ENCODE data around the gene STX10. TPM values are rescaled to one million over a fixed set of nuclear protein-coding genes. Genes with fewer than 3 reads are reported as not detected.
"Not testable (repeated sequence)": the region's sequence is repeated elsewhere in the genome, so short reads cannot be mapped to it uniquely, and the experiment has no call there.

The STX10 gene
- total RNA-seq, 5 donors from 2014 or later (not counting 1 experiment from before 2014, with no cell fraction given) = 43.8 to 89.6 (median 67.3) TPM

DNA sequence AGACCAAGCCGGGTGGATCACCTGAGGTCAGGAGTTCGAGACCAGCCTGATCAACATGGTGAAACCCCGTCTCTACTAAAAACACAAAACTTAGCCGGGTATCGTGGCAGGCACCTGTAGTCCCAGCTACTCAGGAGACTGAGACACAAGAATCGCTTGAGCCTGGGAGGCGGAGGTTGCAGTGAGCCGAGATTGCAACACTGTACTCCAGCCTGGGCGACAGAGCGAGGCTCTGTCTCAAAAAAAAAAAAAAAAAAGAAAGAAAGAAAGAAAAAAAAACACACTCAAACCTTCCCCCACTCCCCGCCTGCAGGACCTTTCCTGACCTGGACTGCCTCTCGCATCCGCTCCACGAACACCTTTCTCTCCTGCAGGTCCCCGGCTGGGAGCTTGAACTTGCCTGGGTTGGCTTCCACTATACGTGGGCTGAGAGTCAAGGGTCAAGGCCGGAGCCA is 975 bp downstream of the STX10 start:
- H3K4me1 Mint-ChIP-seq = peaks cover 15 to 38% (median 28%) of the 10 kb centered on the region in 3 donors
- not testable (repeated sequence) for H3K27me3 Mint-ChIP-seq

DNA sequence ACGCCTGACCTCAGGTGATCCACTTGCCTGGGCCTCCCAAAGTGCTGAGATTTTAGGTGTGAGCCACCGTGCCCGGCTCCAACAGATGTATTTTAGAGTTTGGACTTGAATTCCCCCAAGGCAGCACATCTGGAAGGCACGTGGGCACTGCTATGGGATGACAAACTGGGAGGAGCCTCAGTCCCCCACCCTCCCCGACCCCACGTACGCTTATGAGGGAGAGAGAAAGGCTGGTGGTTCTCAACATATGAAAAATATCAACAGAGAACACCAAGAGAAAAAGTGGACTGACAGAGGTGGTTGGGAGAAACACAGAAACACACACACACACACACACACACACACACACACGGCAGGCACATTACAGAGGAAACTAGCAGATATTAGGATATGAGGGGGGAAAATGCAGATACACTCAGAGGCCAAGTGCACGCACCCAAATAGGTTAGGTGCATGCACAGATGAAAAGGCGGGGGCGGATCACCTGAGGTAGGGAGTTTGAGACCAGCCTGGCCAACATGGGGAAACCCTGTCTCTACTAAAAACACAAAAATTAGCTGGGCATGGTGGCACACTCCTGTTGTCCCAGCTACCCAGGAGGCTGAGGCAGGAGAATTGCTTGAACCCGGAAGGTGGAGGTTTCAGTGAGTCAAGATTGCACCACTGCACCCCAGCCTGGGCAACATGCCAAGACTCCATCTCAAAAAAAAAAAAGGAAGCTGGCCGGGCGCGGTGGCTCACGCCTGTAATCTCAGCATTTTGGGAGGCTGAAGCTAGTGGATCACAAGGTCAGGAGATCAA is 3.2 kb downstream of the STX10 start:
- no peak overlapping the region for H3K4me3 ChIP-seq (ENCODE audit: control insufficient read depth in 1 of 2, extremely low read depth in 1 of 2, low read length in 1 of 2)
- H3K27ac ChIP-seq (ENCODE audit: low read length) = no peak overlapping the region
- no peaks in the 10 kb centered on the region for H3K9me3 Mint-ChIP-seq
- H3K4me1 Mint-ChIP-seq = peaks cover 15 to 29% (median 25%) of the 10 kb centered on the region in 3 donors
- H3K9me3 ChIP-seq = no peaks in the 10 kb centered on the region
- peak overlapping the region in 1 of 3 donors; percentile 6 for H3K4me3 Mint-ChIP-seq
- POLR2A ChIA-PET = no interaction called here
- peaks cover 9 to 10% of the 10 kb centered on the region in 2 donors for H3K36me3 ChIP-seq (ENCODE audit: control insufficient read depth in 2 of 2, extremely low read depth in 1 of 2, insufficient read depth in 1 of 2, low read length in 1 of 2)
- H3K36me3 Mint-ChIP-seq = peaks cover 5% of the 10 kb centered on the region
- ATAC-seq (replicated peaks in 1 of 4) = no peak
- no peaks in the 10 kb centered on the region for H3K27me3 ChIP-seq (replicated peaks in 1 of 2; ENCODE audit: control insufficient read depth in 2 of 2, extremely low read depth in 1 of 2, insufficient read depth in 2 of 2, low read length in 1 of 2)
- WGBS (ENCODE audit: insufficient coverage) = 90% methylated on average over 2 of the region's 16 CpGs
- CTCF ChIA-PET = no interaction called here
- no peaks in the 10 kb centered on the region for H3K27me3 Mint-ChIP-seq
- peaks cover 3 to 36% of the 10 kb centered on the region in 2 experiments for H3K4me1 ChIP-seq (ENCODE audit: control insufficient read depth in 1 of 2, extremely low read depth in 1 of 2, insufficient read depth in 2 of 2, low read length in 2 of 2)
- no peak overlapping the region for H3K27ac Mint-ChIP-seq
- DNase-seq = peak in 1 of 35 experiments; percentile 17

More for the DNA sequence above, 975 bp downstream of the STX10 start:
- Histone ChIP-seq H3K4me1 (ENCODE audit: control insufficient read depth in 1 of 2, extremely low read depth in 1 of 2, insufficient read depth in 2 of 2, low read length in 2 of 2) (peaks cover 3 to 44% of the 10 kb centered on the region in 2 experiments), H3K36me3 (ENCODE audit: control insufficient read depth in 2 of 2, extremely low read depth in 1 of 2, insufficient read depth in 1 of 2, low read length in 1 of 2) (peaks cover 10 to 15% of the 10 kb centered on the region in 2 donors), H3K4me3 (ENCODE audit: control insufficient read depth in 1 of 2, extremely low read depth in 1 of 2, low read length in 1 of 2) (peak overlapping the region; percentile 70 to 99)
- ATAC-seq (replicated peaks in 1 of 4); H3K9me3 ChIP-seq; H3K9me3 Mint-ChIP-seq; POLR2A ChIA-PET; H3K27me3 ChIP-seq (replicated peaks in 1 of 2; ENCODE audit: control insufficient read depth in 2 of 2, extremely low read depth in 1 of 2, insufficient read depth in 2 of 2, low read length in 1 of 2); H3K27ac ChIP-seq (ENCODE audit: low read length): not testable (repeated sequence)
- CTCF ChIA-PET = interaction anchor here in 1 of 2 donors (0.6 to 1.8 kb wide), 4 partner anchors 19 to 986 kb away, joined by 3 to 5 read pairs (median 4); partner anchors contain the start of gene ZNF136
- DNase-seq = peak in 1 of 35 experiments; percentile 22
- Mint-ChIP-seq H3K36me3 (peaks cover 10% of the 10 kb centered on the region), H3K4me3 (peak overlapping the region; percentile 80 to 99 (median 98)), H3K27ac (peak overlapping the region; percentile 63 to 71)
- WGBS (ENCODE audit: insufficient coverage) = 43% methylated on average over 10 of the region's 17 CpGs

DNA sequence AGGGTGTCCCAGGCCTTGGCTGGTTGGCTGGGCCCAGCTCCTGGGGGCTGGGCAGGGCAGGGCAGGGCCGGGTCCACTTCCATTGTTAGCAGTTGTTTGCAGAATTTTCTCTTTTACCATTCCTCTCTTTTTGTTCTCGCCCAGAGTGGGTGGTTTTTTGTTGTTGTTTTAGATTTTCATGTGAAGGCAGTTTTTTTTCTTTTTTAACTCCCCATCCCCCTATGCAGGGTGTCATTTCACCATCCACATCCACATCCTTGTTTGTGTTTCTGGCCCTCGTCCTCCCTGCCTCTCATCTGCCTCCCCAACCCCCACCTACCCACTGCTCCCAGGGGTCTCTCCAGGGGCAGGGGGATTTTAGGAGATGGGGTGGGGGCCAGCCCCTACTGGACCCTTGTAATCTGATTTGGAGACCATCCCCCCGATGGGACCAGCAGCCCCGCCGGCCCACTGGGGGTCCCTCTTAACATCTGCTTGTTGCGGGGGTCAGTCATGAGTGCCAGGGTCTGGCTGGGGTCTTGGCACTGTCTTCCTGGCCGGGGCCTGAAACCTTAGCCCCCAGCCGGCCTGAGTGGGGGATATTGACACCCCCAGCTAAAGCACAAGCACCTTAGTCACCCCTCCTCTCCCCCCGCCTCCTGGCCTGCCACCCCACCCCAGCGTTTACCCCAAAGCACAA is 10.4 kb downstream of the STX10 start:
- Histone ChIP-seq H3K36me3 (ENCODE audit: control insufficient read depth in 2 of 2, extremely low read depth in 1 of 2, insufficient read depth in 1 of 2, low read length in 1 of 2) (peaks cover 26 to 42% of the 10 kb centered on the region in 2 donors), H3K27me3 (replicated peaks in 1 of 2; ENCODE audit: control insufficient read depth in 2 of 2, extremely low read depth in 1 of 2, insufficient read depth in 2 of 2, low read length in 1 of 2) (no peaks in the 10 kb centered on the region)

DNA sequence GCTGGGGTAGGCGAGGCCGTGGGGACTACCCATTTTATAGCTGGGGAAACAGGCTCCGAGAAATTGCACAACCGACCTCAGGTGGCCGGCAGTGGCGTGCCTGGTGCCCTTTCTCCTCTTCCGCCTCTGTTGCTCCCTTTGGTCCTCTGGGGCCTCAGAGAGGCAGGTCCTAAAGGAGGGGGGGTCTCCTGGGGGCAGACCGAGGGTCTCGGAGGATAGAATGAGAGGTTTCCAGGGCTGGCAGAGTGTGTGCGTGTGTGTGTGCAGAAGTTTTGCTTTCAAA is 11.3 kb downstream of the STX10 start:
- Histone ChIP-seq H3K4me1 (ENCODE audit: control insufficient read depth in 1 of 2, extremely low read depth in 1 of 2, insufficient read depth in 2 of 2, low read length in 2 of 2) (no peaks in the 10 kb centered on the region), H3K27ac (ENCODE audit: low read length) (no peak overlapping the region), H3K9me3 (no peaks in the 10 kb centered on the region), H3K36me3 (ENCODE audit: control insufficient read depth in 2 of 2, extremely low read depth in 1 of 2, insufficient read depth in 1 of 2, low read length in 1 of 2) (peaks cover 19 to 36% of the 10 kb centered on the region in 2 donors), H3K27me3 (replicated peaks in 1 of 2; ENCODE audit: control insufficient read depth in 2 of 2, extremely low read depth in 1 of 2, insufficient read depth in 2 of 2, low read length in 1 of 2) (no peaks in the 10 kb centered on the region), H3K4me3 (ENCODE audit: control insufficient read depth in 1 of 2, extremely low read depth in 1 of 2, low read length in 1 of 2) (no peak overlapping the region)
- Mint-ChIP-seq H3K36me3 (peaks cover 19% of the 10 kb centered on the region), H3K4me3 (no peak overlapping the region), H3K4me1 (peaks cover 0 to 5% (median 2%) of the 10 kb centered on the region in 3 donors), H3K9me3 (no peaks in the 10 kb centered on the region), H3K27ac (no peak overlapping the region), H3K27me3 (no peaks in the 10 kb centered on the region)
- 90% methylated on average over 8 of the region's 10 CpGs for WGBS (ENCODE audit: insufficient coverage)
- DNase-seq (no peak), ATAC-seq (replicated peaks in 1 of 4) (no peak)
- ChIA-PET CTCF (no interaction called here), POLR2A (interaction anchor here in 1 of 2 donors (0.5 kb wide), 1 partner anchor 228 kb away, joined by 4 read pairs; no protein-coding TSS in a partner anchor)

More for the DNA sequence above, 10.4 kb downstream of the STX10 start:
- peaks cover 0 to 4% of the 10 kb centered on the region in 2 experiments for H3K4me1 ChIP-seq (ENCODE audit: control insufficient read depth in 1 of 2, extremely low read depth in 1 of 2, insufficient read depth in 2 of 2, low read length in 2 of 2)
- no peak overlapping the region for H3K27ac ChIP-seq (ENCODE audit: low read length)
- DNase-seq (no peak), ATAC-seq (replicated peaks in 1 of 4) (no peak)
- 90% methylated on average over 6 of the region's 11 CpGs for WGBS (ENCODE audit: insufficient coverage)
- Mint-ChIP-seq H3K36me3 (peaks cover 22% of the 10 kb centered on the region), H3K27me3 (no peaks in the 10 kb centered on the region), H3K9me3 (no peaks in the 10 kb centered on the region), H3K4me1 (no peaks in the 10 kb centered on the region), H3K27ac (no peak overlapping the region), H3K4me3 (no peak overlapping the region)
- ChIA-PET POLR2A (no interaction called here), CTCF (no interaction called here)
- H3K9me3 ChIP-seq = no peaks in the 10 kb centered on the region
- no peak overlapping the region for H3K4me3 ChIP-seq (ENCODE audit: control insufficient read depth in 1 of 2, extremely low read depth in 1 of 2, low read length in 1 of 2)

DNA sequence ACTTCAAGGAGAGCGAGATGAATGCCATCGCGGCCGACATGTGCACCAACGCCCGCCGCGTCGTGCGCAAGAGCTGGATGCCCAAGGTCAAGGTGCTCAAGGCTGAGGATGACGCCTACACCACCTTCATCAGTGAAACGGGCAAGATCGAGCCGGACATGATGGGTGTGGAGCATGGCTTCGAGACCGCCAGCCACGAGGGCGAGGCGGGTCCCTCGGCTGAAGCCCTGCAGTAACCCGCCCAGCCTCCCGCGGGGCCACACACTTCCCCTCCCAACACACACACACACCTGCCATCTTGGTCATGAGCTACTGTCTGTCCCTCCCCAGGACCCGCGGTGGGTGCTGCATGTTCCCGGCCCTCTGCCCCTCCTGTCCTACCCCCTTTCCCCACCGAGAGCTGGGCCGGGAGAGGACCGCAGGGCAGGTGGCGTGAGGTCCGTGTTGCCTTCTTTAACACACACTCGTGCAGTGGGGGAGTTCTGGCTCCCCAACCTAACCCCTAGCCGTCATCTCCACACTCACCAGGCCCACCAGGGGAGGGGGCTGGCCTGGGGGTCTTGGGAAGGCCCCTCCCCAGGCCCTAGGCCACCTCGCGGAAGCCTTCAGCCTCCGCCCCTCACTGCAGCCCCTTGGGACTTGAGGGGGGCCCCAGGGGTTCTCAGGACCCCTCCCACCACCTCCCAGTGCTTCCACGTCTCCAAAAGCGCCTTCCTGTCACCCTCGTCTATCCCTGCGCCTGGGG is 11.8 kb downstream of the STX10 start:
- Mint-ChIP-seq H3K4me3 (no peak overlapping the region), H3K36me3 (peaks cover 17% of the 10 kb centered on the region), H3K27me3 (no peaks in the 10 kb centered on the region), H3K27ac (no peak overlapping the region), H3K4me1 (peaks cover 5 to 8% (median 7%) of the 10 kb centered on the region in 3 donors), H3K9me3 (no peaks in the 10 kb centered on the region)
- no peak overlapping the region for H3K27ac ChIP-seq (ENCODE audit: low read length)
- H3K9me3 ChIP-seq = no peaks in the 10 kb centered on the region
- ATAC-seq (replicated peaks in 1 of 4) (no peak), DNase-seq (no peak)
- H3K4me1 ChIP-seq (ENCODE audit: control insufficient read depth in 1 of 2, extremely low read depth in 1 of 2, insufficient read depth in 2 of 2, low read length in 2 of 2) = peaks cover 0 to 3% of the 10 kb centered on the region in 2 experiments
- CTCF ChIA-PET = no interaction called here
- H3K4me3 ChIP-seq (ENCODE audit: control insufficient read depth in 1 of 2, extremely low read depth in 1 of 2, low read length in 1 of 2) = no peak overlapping the region
- H3K36me3 ChIP-seq (ENCODE audit: control insufficient read depth in 2 of 2, extremely low read depth in 1 of 2, insufficient read depth in 1 of 2, low read length in 1 of 2) = peaks cover 19 to 36% of the 10 kb centered on the region in 2 donors
- 95% methylated on average over 26 of the region's 40 CpGs for WGBS (ENCODE audit: insufficient coverage)
- H3K27me3 ChIP-seq (replicated peaks in 1 of 2; ENCODE audit: control insufficient read depth in 2 of 2, extremely low read depth in 1 of 2, insufficient read depth in 2 of 2, low read length in 1 of 2) = no peaks in the 10 kb centered on the region
- POLR2A ChIA-PET = no interaction called here

DNA sequence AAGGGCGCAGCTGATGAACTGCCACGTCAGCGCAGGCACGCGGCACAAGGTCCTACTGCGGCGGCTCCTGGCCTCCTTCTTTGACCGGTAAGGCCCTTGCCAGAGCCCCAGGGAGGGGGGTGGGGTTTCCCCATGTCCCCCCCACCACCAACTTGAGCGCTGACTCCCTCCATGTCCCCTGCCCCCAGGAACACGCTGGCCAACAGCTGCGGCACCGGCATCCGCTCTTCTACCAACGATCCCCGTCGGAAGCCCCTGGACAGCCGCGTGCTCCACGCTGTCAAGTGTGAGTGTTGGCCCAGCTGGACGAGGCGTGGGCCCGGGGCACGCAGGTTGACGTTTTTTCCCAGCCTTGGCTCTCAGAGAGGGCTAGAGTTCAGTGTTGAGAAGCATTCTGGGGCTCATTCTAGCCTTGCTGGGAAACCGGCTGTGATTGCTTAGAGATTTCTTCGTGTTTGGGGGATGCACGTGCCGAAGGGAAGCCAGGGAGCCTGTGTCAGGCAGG is 12.8 kb downstream of the STX10 start:
- CTCF ChIA-PET = interaction anchor here in 1 of 2 donors (0.6 kb wide), 1 partner anchor 70 kb away, joined by 4 read pairs; no protein-coding TSS in a partner anchor
- DNase-seq (no peak), ATAC-seq (replicated peaks in 1 of 4) (no peak)
- H3K4me3 Mint-ChIP-seq = no peak overlapping the region
- Histone ChIP-seq H3K27ac (ENCODE audit: low read length) (no peak overlapping the region), H3K9me3 (no peaks in the 10 kb centered on the region), H3K27me3 (replicated peaks in 1 of 2; ENCODE audit: control insufficient read depth in 2 of 2, extremely low read depth in 1 of 2, insufficient read depth in 2 of 2, low read length in 1 of 2) (no peaks in the 10 kb centered on the region), H3K4me1 (ENCODE audit: control insufficient read depth in 1 of 2, extremely low read depth in 1 of 2, insufficient read depth in 2 of 2, low read length in 2 of 2) (peaks cover 0 to 13% of the 10 kb centered on the region in 2 experiments), H3K4me3 (ENCODE audit: control insufficient read depth in 1 of 2, extremely low read depth in 1 of 2, low read length in 1 of 2) (no peak overlapping the region), H3K36me3 (ENCODE audit: control insufficient read depth in 2 of 2, extremely low read depth in 1 of 2, insufficient read depth in 1 of 2, low read length in 1 of 2) (peaks cover 19 to 36% of the 10 kb centered on the region in 2 donors)
- no peak overlapping the region for H3K27ac Mint-ChIP-seq
- POLR2A ChIA-PET = no interaction called here
- WGBS (ENCODE audit: insufficient coverage) = 96% methylated on average over 20 of the region's 28 CpGs
- peaks cover 17% of the 10 kb centered on the region for H3K36me3 Mint-ChIP-seq
- H3K27me3 Mint-ChIP-seq = no peaks in the 10 kb centered on the region
- peaks cover 15 to 18% (median 17%) of the 10 kb centered on the region in 3 donors for H3K4me1 Mint-ChIP-seq
- no peaks in the 10 kb centered on the region for H3K9me3 Mint-ChIP-seq
